Astrocyte (in vitro differentiated cells and primary cell): ENCODE data around the gene RGL1. TPM values are rescaled to one million over a fixed set of nuclear protein-coding genes. Genes with fewer than 3 reads are reported as not detected.

Source experiments
- DNase-seq: peaks from one replicate; pipeline ENCODE4 v3.0.0-alpha.2; 2010; ENCODE audit warnings: low read depth
- FAIRE-seq: peaks from 2 replicates; lab custom pipeline; 2011; peaks lifted over from hg19 to GRCh38; lab: Jason Lieb, UNC
- H2AFZ ChIP-seq: 2 replicates; pipeline ENCODE4 v1.6.0; 2012; ENCODE audit warnings: low read depth, low read length, inconsistent platforms
- H3K27ac ChIP-seq: 2 replicates; pipeline ENCODE4 v1.5.1; 2011; ENCODE audit warnings: low read depth, low read length, inconsistent platforms
- H3K27me3 ChIP-seq: 2 replicates; pipeline ENCODE4 v1.6.0; 2011; ENCODE audit warnings: low read length, inconsistent platforms; ENCODE audit not compliant: insufficient read depth
- H3K36me3 ChIP-seq: 2 replicates; pipeline ENCODE4 v1.5.1; 2011; ENCODE audit warnings: low read length, inconsistent platforms; ENCODE audit not compliant: insufficient read depth
- H3K4me1 ChIP-seq: 2 replicates; pipeline ENCODE4 v1.5.1; 2011; ENCODE audit warnings: low read length, inconsistent platforms; ENCODE audit not compliant: insufficient read depth
- H3K4me2 ChIP-seq: 2 replicates; pipeline ENCODE4 v1.6.0; 2012; ENCODE audit warnings: low read length, inconsistent platforms
- H3K4me3 ChIP-seq: 2 replicates; pipeline ENCODE4 v1.5.1; 2011; ENCODE audit warnings: low read depth, mild to moderate bottlenecking, low read length, inconsistent platforms; ENCODE audit not compliant: insufficient read depth
- H3K79me2 ChIP-seq: 2 replicates; pipeline ENCODE4 v1.6.0; 2012; ENCODE audit warnings: mild to moderate bottlenecking, low read length, inconsistent platforms; ENCODE audit not compliant: insufficient read depth
- H3K9ac ChIP-seq: 2 replicates; pipeline ENCODE4 v1.6.0; 2012; ENCODE audit warnings: mild to moderate bottlenecking, low read length, inconsistent platforms
- H3K9me3 ChIP-seq: 2 replicates; pipeline ENCODE4 v1.5.1; 2012; ENCODE audit warnings: low read depth, mild to moderate bottlenecking, low read length, inconsistent platforms; ENCODE audit not compliant: insufficient read depth
- H4K20me1 ChIP-seq: 2 replicates; pipeline ENCODE4 v1.6.0; 2012; ENCODE audit warnings: low read length, inconsistent platforms; ENCODE audit not compliant: insufficient read depth
- H3K27ac Mint-ChIP-seq: one replicate; pipeline ENCODE4 v1.8.0; 2021; ENCODE audit warnings: mild to moderate bottlenecking, mixed read lengths; ENCODE audit not compliant: unreplicated experiment
- H3K27me3 Mint-ChIP-seq: one replicate; pipeline ENCODE4 v1.8.0; 2021; ENCODE audit warnings: low read depth, mixed read lengths; ENCODE audit not compliant: unreplicated experiment
- H3K36me3 Mint-ChIP-seq: one replicate; pipeline ENCODE4 v1.8.0; 2021; ENCODE audit warnings: low read depth, mixed read lengths; ENCODE audit not compliant: unreplicated experiment
- H3K4me1 Mint-ChIP-seq: one replicate; pipeline ENCODE4 v1.8.0; 2021; ENCODE audit warnings: low read depth, mixed read lengths; ENCODE audit not compliant: unreplicated experiment
- H3K4me3 Mint-ChIP-seq: one replicate; pipeline ENCODE4 v1.8.0; 2021; ENCODE audit warnings: mild to moderate bottlenecking, moderate library complexity, mixed read lengths; ENCODE audit not compliant: unreplicated experiment
- H3K9me3 Mint-ChIP-seq: one replicate; pipeline ENCODE4 v1.8.0; 2021; ENCODE audit warnings: mild to moderate bottlenecking, mixed read lengths; ENCODE audit not compliant: unreplicated experiment
- CTCF ChIP-seq: IDR thresholded peaks from 2 replicates; pipeline ENCODE4 v1.5.1; 2011; ENCODE audit warnings: low read depth, mild to moderate bottlenecking, inconsistent platforms, low read length, moderate library complexity; ENCODE audit not compliant: insufficient read depth
- EZH2 ChIP-seq: IDR thresholded peaks from 2 replicates; pipeline ENCODE4 v1.6.1; 2012; ENCODE audit warnings: mild to moderate bottlenecking, low read length, inconsistent platforms; ENCODE audit not compliant: insufficient read depth
- total RNA-seq: library from RNA; stranded (reverse); gene quantifications from 2 replicates; pipeline ENCODE4 v1.2.1, GENCODE V29; 2021

Gene RGL1
- total RNA-seq, 1 donor from 2014 or later: 10.1 TPM

- Histone ChIP-seq H3K4me3 (no peak overlapping the region), H4K20me1 (peaks cover 3% of the 10 kb centered on the region), H3K9me3 (no peaks in the 10 kb centered on the region), H3K4me2 (no peak overlapping the region), H3K27ac (no peak overlapping the region), H3K9ac (no peak overlapping the region), H3K79me2 (no peaks in the 10 kb centered on the region), H3K36me3 (no peaks in the 10 kb centered on the region), H3K27me3 (no peaks in the 10 kb centered on the region), H2AFZ (no peak overlapping the region), H3K4me1 (peaks cover 8% of the 10 kb centered on the region)
- Mint-ChIP-seq H3K27me3 (no peaks in the 10 kb centered on the region), H3K4me1 (peaks cover 8% of the 10 kb centered on the region), H3K36me3 (peaks cover 21% of the 10 kb centered on the region), H3K27ac (no peak overlapping the region), H3K4me3 (no peak overlapping the region), H3K9me3 (peaks cover 3% of the 10 kb centered on the region)
- no peak for DNase-seq
- TF ChIP-seq EZH2 (no peak), CTCF (no peak)
- FAIRE-seq: no peak
Measured at GRCh38 chr1:183920651-183921050, 115.7 kb downstream of the RGL1 start.

- peaks cover 27% of the 10 kb centered on the region for H3K36me3 Mint-ChIP-seq
- Histone ChIP-seq H3K27me3 (no peaks in the 10 kb centered on the region), H3K4me1 (peaks cover 5% of the 10 kb centered on the region), H3K4me2 (no peak overlapping the region), H4K20me1 (no peaks in the 10 kb centered on the region), H3K27ac (no peak overlapping the region), H3K9ac (no peak overlapping the region), H3K9me3 (no peaks in the 10 kb centered on the region), H3K79me2 (no peaks in the 10 kb centered on the region), H3K36me3 (no peaks in the 10 kb centered on the region), H3K4me3 (no peak overlapping the region), H2AFZ (no peak overlapping the region)
- H3K9me3 Mint-ChIP-seq: peaks cover 3% of the 10 kb centered on the region
- DNase-seq (no peak), FAIRE-seq (no peak)
- H3K27ac Mint-ChIP-seq: no peak overlapping the region
- H3K4me3 Mint-ChIP-seq: no peak overlapping the region
- TF ChIP-seq CTCF: no peak
- no peak for TF ChIP-seq EZH2
- H3K4me1 Mint-ChIP-seq: peaks cover 4% of the 10 kb centered on the region
- no peaks in the 10 kb centered on the region for H3K27me3 Mint-ChIP-seq
Measured at GRCh38 chr1:183922197-183922596, 117.3 kb downstream of the RGL1 start.

- no peak overlapping the region for H2AFZ ChIP-seq
- Mint-ChIP-seq H3K4me3 (no peak overlapping the region), H3K9me3 (peaks cover 3% of the 10 kb centered on the region), H3K27me3 (no peaks in the 10 kb centered on the region), H3K27ac (no peak overlapping the region), H3K36me3 (peaks cover 21% of the 10 kb centered on the region), H3K4me1 (peaks cover 4% of the 10 kb centered on the region)
- no peaks in the 10 kb centered on the region for H4K20me1 ChIP-seq
- no peak for FAIRE-seq
- no peaks in the 10 kb centered on the region for H3K36me3 ChIP-seq
- no peak overlapping the region for H3K4me2 ChIP-seq
- no peak for DNase-seq
- no peaks in the 10 kb centered on the region for H3K79me2 ChIP-seq
- H3K4me1 ChIP-seq: peaks cover 8% of the 10 kb centered on the region
- TF ChIP-seq EZH2: no peak
- TF ChIP-seq CTCF: no peak
- H3K9ac ChIP-seq: no peak overlapping the region
- no peaks in the 10 kb centered on the region for H3K9me3 ChIP-seq
- H3K4me3 ChIP-seq: no peak overlapping the region
- H3K27me3 ChIP-seq: no peaks in the 10 kb centered on the region
- no peak overlapping the region for H3K27ac ChIP-seq
Measured at GRCh38 chr1:183925947-183926346, 121.0 kb downstream of the RGL1 start.
